ENCODE results near the gene COL4A4.

GRCh38 chr2:227143895-227144294 lies 20.1 kb downstream of the COL4A4 start:
- TF ChIP-seq POLR2AphosphoS5 (IDR thresholded peaks at IDR 0.05) (no peak), POLR2A (IDR thresholded peaks at IDR 0.05) (no peak), EP300 (IDR thresholded peaks at IDR 0.05) (no peak)
- TF ChIP-seq, protein P1, sequence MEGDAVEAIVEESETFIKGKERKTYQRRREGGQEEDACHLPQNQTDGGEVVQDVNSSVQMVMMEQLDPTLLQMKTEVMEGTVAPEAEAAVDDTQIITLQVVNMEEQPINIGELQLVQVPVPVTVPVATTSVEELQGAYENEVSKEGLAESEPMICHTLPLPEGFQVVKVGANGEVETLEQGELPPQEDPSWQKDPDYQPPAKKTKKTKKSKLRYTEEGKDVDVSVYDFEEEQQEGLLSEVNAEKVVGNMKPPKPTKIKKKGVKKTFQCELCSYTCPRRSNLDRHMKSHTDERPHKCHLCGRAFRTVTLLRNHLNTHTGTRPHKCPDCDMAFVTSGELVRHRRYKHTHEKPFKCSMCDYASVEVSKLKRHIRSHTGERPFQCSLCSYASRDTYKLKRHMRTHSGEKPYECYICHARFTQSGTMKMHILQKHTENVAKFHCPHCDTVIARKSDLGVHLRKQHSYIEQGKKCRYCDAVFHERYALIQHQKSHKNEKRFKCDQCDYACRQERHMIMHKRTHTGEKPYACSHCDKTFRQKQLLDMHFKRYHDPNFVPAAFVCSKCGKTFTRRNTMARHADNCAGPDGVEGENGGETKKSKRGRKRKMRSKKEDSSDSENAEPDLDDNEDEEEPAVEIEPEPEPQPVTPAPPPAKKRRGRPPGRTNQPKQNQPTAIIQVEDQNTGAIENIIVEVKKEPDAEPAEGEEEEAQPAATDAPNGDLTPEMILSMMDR (IDR thresholded peaks at IDR 0.05): no peak
